Hematopoietic multipotent progenitor cell treated with erythropoietin and hydrocortisone succinate and interleukin-3 and kit ligand, for 6 days (in vitro differentiated cells): ENCODE data around the gene RAPGEF1.
A peak's percentile ranks its signal among the peaks of the same experiment; 100 is the strongest.
"Not testable (repeated sequence)": the region's sequence is repeated elsewhere in the genome, so short reads cannot be mapped to it uniquely, and the experiment has no call there.

Experiments used
- DNase-seq: peaks from one replicate; pipeline ENCODE4 v3.0.0-alpha.2; 2015

Gene RAPGEF1

DNA sequence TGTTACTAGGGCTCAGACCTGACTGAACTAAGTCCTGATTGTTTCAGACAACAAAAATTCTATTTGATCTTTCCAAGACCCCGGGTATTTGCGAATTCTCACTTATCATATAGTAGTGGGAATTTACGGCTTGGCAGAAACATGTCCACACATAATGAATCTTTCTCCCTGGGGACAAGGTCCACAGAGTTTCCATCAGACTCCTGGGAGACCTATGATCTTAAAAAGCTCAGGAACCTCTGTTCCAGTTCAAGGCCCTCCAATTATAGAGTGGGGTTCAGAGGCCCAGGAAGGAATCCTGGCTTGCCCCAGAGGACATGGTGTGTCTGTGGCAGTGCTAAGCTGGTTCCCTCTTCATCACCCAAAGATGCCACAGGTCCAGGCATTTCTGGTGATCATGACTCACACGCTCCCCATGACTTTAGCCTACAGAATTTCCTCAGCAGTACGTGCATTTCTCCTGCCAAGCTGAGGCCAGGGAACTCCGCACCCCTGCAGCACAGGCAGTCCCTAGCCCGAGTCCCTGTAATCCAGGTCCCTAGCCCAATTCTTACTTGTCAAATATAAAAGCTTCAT, 12.6 kb downstream of the RAPGEF1 start:
- DNase-seq, result no peak

DNA sequence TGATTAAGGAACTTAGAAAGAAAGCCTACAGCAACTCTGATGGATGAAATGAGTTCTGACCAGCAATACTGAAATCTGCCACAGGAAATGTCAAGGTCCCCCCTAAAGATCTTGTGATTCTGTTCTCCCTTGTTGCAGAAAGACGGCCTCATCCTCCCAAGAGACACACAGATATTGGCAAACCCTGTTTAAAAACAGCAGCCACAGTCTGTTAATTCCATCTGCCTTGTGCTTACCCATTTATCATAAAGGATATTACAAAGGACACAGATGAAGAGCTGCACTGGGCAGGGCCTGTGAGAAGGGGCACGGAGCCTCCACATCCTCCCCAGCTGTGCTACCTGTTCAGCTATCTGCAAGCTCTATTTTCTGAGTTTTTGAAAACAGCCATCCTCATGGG, 15.2 kb downstream of the RAPGEF1 start:
- no peak for DNase-seq

DNA sequence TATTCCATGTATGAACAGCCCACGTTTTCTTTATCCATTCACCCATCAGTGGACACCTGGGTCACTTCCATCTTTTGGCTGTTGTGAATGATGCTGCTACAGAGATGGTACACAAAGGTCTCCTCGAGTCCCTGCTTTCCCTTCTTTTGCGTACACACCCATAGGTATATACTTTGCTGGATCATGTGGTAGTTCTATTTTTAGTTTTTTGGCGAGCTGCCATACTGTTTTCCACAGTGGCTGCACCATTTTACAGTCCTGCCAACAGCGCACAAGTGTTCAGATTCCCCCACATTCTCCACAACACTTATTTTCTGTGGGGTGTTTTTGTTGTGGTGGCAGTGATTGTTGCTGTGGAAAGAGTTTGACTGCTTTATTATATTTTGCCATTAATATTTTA, 16.2 kb downstream of the RAPGEF1 start:
- no peak for DNase-seq

DNA sequence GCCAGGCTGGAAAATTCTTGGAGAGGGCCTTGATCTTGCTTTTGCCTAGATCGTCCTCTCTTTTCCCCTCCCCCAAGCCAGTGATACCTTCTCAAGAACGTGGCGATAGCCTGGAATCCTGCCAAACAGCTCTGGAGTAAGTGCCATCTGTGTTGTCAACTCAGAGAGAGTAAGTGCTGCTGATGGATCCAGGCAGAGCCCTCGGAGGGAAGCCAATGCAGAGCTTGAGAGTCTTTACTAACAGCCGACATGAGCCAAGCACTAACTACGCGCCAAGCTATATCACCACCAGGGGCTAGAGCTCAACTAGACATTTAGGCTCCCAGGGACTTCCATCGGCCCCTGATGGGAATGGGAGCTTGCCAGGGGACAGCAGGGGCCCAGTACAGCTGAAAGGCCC, 17.6 kb downstream of the RAPGEF1 start:
- peak; percentile 28 for DNase-seq

DNA sequence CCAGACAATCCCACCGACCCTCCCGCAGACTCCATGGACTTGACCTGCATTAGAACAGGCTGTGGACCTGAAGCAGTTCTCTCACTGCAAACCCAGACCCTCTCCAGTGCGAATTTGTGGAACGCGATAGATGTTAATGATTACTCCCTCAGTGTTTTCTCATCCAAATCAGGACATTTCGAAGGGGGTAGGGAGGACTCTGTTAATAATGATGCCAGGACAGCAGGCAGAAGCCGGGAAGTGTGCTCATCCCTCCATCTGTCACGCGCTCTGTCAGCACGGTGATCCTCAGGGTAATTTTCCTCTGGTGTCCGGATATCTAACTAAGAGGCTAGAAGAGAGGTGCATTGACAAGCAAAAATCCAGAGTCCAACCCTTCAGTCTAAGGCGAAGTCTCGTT, 18.8 kb downstream of the RAPGEF1 start:
- DNase-seq, result no peak

DNA sequence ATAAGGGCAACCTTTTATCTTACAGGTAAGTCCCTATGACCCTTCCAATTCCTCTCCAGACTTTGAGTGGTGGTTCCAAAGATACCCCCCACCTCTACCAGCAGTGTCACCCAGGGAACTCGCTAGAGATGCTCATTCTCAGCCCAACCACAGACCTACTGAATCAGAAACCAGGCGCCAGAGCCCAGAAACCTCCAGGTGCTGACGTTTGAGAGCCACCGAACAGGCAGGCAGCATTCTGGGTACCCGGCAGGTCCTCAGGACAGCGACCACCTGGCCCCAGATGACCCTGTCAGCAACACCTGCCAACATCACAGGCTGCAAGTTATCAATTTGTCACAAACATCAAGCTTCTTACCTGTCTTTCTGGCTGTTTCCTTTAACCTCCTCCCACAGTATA, 19.5 kb downstream of the RAPGEF1 start:
- no peak for DNase-seq

DNA sequence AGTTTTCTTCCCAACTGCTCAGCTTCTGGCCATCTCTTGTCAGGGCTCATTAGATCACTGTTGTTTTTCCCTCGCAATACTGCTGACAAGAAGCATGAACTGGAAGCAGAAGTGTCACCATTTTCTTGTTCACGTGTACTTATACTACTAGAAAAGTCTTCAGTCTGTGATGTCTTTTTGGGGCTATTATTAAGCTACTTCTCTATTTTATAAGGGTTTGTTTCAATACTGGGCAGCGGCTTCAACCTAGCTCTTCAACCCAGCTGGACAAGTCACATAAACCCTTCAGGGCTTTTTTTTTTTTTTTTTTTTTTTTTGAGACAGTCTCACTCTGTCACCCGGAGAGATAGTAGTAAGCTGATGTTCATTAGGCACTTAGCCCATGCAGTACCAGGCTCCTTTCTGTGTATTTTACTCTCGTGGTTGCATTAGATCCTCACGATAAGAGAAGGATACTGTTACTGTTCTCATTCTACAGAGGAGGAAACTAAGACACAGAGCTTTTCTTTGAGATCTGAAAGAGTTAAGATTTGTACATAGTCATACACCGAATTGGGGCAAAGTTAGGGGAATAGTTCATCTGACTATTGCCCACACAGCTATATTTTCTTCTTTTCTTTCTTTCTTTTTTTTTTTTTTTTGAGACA, 20.5 kb downstream of the RAPGEF1 start:
- DNase-seq, result no peak

DNA sequence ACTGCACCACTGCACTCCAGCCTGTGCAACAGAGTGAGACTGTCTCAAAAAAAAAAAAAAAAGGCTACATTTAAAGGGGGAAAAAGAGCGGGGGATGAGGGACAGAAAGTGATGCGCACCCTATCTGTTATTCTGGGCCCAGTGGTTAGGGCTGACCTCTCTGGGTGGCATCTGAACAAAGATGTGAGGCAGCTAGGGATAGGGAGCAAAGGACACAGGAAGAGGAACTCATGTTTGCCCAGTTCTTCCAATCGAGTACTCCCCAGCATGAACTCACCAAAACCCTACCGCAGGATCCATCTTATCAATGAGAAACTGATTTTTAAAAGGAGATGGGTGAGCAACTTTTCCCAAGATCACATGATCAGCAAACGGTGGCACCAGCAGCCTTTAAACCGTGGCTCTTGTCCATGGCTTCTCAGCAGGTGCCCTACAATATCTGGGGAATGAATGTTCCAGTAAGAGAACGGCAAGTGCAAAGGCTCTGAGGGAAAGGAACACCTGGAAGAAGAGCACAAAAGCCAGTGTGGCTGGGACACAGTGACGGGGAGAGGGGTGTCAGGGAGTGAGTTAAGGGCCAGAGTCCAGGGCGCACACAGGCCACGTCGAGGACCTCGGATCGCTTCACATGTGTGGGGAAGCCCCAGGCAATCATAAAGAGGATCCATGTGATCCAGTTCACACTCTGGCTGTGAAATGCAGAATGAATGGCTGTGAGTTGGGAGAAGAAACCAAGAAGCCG, 22.0 kb downstream of the RAPGEF1 start:
- DNase-seq, result no peak

DNA sequence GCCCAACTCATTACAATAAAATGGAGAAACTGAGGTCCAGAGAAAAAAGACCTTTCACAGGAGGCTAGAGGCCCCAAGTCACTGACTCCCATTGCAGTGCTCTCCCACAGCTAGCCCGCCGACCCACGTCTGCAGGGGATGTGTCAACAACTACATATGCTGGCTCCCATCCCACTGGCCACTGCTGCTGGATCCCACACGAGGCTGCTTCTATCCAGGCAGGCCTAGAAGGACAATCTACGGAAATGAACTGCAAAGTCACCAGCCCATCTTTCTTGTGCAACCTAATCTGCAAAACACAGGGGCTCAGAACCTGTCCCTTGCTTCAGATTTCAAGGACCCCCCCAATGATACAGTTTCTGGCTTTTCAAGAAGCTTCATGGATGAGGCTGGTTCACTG, 24.0 kb downstream of the RAPGEF1 start:
- DNase-seq, result no peak

DNA sequence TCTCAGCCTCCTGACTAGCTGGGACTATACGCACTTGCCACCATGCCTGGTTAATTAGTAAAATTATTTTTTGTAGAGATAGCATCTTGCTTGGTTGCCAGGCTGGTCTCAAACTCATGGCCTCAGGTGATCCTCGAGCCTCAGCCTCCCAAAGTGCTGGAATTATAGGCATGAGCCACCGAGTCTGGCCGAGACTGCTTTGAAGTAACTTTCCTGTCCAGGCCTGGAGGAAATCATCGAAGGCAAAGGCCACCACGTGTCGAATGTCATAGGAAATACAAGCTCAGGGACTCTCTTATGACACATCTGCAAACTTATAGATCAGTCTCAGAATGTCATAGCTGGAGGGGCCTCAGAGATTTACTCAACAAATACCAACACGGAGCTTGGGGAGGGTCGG, 25.1 kb downstream of the RAPGEF1 start:
- DNase-seq, result no peak

DNA sequence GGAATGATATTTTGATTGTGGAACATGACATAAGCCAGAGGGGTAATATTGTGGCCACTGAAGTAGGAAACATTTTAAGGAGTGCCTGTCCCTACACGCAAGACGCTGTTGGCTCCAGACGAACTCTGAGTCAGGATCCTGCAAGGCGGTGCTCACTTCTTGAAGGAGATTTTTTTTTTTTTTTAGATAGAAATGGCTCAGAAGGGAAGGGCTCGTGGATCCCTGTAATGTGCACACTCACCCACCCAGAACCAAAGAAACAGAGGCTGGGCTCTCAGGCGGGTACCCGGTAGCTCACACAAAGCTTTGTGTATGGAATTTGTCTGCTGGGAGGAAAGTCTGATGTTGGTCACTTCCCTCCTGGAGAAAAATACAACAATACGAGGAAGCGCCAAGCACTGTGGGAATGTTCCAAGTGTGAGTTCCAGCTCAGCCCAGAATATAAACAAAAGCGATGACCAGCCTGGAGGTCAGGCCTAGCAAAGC, 25.7 kb downstream of the RAPGEF1 start:
- DNase-seq, result no peak

DNA sequence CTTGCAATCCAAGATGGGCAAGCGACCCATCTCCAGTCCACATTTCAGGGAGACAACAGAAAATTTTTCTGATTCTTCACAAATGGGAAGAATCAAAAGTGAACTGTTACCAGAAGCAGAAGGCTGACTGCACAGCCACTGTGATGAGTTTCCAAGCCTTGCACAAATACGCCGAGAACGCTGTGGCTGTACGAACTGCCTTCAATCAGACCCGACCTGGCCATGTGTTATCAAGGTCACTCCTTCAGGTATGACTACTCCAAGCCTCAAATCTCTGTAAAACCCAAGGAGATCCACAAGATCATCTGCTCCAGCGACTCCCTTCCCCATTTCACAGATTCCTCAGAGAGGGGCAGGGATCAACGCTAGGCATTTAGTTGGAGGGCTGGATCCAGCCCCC, 26.9 kb downstream of the RAPGEF1 start:
- no peak for DNase-seq

DNA sequence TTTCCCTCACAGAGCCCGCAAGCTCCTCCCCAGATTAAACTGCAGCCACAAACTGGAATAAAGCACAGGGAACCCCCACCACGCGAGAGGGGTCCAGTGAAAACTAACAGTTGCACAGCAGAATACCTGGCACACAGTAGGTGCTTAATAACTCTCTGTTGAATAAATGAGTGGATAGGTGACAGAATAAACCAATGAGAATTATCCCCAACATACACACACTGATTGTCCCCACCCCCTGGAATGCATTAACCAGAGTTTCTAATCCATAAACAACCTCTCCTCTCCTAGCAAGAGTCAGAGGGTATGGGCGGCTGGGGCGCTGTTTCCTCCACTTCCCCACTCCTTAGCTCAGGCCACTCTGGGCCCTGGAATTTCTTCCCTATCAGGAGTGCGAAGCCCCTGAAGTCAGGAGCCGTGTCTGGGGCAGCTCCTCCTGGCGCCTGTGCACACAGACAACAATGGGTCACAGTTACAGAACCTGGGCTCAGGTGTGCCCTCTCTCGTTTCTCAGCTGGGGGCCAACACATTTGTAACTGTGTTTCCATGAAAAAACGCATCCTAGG, 27.6 kb downstream of the RAPGEF1 start:
- DNase-seq, result no peak

DNA sequence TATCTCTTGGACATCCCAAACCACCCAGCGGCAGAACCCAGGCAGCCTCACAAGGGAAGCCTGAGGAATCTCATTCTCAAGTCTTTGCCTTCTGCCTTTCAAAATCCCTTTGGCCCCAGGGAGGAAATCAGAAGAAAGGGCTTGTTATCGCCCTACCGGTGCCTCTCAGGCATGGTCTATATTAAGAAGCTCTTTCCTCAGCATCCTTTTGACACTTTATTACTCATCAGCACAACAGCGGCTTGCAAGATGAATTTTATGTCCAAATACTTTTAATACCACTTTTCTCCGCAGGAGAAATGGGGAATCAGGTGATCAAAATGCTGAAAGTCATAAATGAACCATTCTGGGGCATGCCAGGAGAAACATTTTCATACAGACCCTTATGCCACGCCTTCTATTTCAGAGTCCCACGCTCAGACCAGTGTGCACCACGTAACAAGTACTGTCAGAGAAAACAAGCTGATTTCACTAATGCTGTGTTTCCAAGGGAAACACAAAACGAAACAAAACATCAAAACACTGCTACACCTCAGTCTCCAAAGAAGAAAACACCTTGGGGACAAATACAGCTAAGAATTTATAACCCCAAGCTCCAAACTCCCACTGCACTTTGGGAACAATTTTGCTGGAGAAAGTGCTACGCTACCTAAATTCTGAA, 30.0 kb downstream of the RAPGEF1 start:
- no peak for DNase-seq

DNA sequence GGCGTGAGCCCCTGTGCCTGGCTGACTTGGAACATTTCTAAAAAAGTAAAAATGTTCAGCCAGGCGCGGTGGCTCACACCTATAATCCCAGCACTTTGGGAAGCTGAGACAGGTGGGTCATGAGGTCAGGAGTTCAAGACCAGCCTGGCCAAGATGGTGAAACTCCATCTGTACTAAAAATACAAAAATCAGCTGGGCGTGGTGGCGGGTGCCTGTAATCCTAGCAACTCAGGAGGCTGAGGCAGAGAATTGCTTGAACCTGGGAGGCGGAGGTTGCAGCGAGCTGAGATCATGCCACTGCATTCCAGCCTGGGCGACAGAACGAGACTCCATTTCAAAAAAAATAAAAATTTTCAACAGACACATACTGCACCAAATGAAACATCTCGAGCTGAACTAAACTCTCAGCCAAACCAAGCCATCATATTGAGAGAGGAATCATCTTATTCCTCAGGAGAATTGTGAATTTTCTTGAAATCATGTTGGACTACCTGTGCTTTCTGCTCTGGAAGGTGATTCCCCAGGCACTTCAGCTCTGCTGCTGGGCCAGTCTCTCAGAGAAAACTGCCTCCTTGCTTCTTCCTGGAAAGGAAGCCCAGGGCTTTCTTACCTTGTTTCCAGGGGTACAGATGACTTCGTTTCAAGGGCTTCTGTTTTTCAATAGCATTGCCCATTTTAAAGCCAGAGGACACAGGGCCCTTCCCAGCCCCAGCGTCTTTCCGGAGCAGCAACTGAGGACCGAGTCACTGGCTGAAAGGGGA, 30.7 kb downstream of the RAPGEF1 start:
- DNase-seq, result not testable (repeated sequence)

DNA sequence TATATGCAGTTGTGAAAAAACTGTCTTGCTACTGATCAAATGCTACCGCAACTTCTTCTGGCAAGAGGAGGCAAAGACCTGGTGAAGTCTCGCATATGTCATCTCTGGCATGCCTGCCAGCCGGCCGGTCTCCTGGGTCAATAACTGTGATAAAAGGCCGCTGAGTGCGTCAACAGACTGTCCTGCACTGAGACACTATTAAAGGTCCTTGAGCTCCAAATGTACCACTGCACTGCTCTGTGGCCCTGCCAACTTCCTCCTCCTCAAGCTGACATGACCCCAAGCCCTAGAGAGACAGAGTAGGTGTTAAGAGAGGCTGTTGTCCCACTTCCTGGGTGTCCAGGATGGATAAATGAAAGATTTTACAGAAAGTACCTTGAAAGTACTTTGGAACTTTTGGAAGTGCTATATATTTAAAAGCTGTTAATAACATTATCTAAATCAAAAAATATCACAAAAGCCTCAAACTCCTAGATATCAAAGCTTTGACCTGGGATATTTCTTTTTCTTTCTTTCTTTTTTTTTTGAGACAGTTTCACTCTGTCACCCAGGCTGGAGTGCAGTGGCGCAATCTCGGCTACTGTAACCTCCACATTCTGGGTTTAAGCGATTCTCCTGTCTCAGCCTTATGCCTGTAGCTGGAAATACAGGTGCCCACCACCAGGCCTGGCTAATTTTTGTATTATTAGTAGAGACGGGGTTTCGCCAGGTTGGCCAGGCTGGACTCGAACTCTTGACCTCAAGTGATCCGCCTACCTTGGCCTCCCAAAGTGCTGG, 31.5 kb downstream of the RAPGEF1 start:
- DNase-seq, result peak; percentile 54

DNA sequence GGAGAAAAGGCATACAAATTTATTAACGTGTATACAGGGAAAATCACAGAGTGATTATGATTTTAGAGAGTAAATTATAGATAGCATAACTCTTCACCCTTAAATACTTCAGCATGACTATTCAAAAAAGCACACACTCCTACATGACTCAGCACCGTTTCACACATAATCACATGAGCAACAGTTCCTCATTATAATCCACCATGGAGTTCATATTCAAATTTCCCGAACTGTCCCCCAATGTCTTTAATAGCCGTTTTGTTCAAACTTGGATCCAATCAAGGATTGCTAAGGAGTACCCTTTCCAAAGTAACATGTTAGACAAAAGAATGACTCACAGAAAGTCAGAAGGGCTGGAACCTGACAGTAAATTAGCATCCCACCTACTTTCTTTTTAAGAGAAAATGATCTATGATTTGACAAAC, 32.1 kb downstream of the RAPGEF1 start:
- peak; percentile 83 for DNase-seq

DNA sequence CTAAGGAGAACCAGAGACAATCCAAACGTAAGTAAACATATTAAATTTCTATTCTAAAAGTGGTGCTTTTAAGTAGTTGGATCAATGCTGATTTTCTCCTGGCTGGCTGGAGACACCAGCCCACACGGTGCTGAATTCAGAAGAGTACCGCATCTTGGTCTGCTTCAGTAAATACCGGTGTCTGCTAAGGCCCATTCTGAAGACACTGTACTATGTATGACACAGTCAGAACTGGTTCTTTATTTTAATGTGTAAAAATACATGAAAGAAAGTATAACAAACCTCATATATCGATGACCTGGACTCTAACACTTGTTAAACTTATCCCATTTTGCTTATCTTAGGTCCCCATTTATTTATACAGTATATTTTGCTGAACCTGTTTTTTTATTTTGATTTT, 32.8 kb downstream of the RAPGEF1 start:
- no peak for DNase-seq

DNA sequence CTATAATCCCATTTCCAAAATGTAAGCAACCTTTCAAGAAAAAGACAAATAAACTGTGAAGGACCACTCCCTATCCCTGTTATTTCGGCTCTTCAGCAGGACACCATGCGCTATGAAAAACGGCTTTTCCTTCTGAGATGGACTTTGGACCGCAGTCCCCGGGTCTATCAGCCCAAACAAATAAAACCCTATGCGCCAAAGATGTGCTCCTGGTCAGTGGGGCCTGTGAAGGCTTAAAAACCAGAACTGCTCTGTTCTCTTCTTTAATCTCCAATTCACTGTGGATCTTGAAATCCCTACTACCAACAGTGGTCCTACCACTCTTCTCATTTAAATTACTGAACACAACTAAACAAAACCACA, 33.3 kb downstream of the RAPGEF1 start:
- DNase-seq, result no peak

DNA sequence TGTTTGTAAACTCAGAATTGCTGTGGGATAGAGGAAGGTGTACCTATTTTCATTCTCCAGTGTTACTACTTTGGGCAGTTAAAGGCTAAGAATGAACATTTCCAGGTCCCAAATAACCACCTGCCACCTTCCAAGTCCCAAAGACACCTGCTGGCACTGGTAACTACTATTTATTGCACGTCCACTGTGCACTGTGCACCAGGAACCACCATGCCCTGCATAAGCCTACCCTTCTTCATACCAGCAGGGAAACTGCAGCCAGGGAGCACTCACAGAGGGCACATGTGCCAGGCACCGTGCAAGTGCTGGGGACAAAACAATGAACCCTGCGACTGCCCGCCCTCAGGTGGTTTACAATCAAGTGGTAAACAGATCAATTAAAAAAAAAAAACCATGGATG, 34.9 kb downstream of the RAPGEF1 start:
- no peak for DNase-seq

DNA sequence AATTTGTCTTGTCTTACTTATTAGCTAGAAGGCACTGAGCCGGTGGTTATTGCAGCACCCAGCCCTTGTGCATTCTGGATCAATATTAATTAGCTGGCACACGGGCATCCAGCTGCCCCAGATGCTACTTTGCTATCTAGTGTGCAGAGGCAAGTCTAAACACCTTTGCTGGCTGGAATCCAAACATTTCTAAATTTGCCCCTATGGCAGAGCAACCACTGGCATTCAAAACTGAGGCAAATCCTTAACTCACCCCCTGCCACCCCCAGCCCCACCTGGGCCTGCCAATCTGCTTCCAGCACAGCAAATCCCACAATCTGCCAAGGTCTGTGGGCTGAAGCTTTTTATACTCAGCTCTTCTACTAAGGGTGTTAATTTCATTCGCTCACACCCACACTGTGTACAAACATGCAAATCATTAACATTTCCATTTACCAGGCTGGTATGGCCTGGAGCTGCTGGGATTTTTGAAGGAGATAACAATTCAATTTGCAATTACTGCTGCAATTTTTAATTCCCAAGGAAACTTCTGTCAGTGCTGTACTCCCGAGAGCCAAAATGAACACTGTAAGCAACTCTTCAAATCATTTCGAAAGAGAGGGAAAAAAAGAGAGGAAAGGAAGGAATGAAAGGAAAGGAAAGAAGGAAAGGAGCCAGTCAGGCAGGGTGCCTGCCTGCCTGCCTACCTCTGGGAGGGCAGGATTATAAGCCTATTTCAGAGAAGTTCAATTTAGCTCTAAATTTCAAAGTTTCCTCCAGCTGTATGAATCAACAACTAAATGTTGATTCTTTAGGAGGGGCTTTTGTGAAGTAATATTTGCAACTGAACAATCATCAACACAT, 35.5 kb downstream of the RAPGEF1 start:
- DNase-seq, result peak; percentile 13
